K562 (cell line): ENCODE data around the gene HTRA3. TPM values are rescaled to one million over a fixed set of nuclear protein-coding genes. Genes with fewer than 3 reads are reported as not detected.

Experiments used
- ATAC-seq: fragments of 200-7000 bp; cut with Tn5 transposase; 3 replicates; pipeline ENCODE4 v1.9.1; 2020; ENCODE audit warnings: moderate library complexity
- BruUV-seq: library from RNA; stranded (reverse); fragments of 400-500 nt; replicated peaks from 2 replicates; lab custom pipeline; 2021; lab: Mats Ljungman, UMichigan
- CTCF ChIA-PET: fragments of 300-600 bp; formaldehyde crosslinking; extraction: SDS; loops from one replicate; lab custom pipeline; 2021; ENCODE audit warnings: low intra/inter-chr PET ratio; lab: Yijun Ruan, JAX
- POLR2A ChIA-PET: fragments of 300-600, 350-650 bp; sonication (Branson Sonifier 250); formaldehyde crosslinking; extraction: SDS; loops from one replicate; lab custom pipeline; 2021; ENCODE audit warnings: antibody characterized with exemption, inconsistent platforms; lab: Yijun Ruan, JAX
- DNase-seq, 4 experiments: peaks; one replicate each; pipeline versions ENCODE4 v3.0.0 to v3.0.0-alpha.2; 2011 to 2018; ENCODE audit warnings: low spot score in 3 of 4, mixed read lengths in 3 of 4; ENCODE audit errors: extremely low read depth in 1 of 4
- FAIRE-seq: peaks from 2 replicates; lab custom pipeline; 2011; peaks lifted over from hg19 to GRCh38; lab: Jason Lieb, UNC
- H2AFZ ChIP-seq: 2 replicates; pipeline ENCODE4 v1.6.0; 2011; ENCODE audit warnings: low read depth, low read length, control low read depth, inconsistent platforms
- H3K27ac ChIP-seq: fragments of 200-600 bp; 3 replicates; pipeline ENCODE4 v1.8.0; 2011; ENCODE audit warnings: low read depth, mild to moderate bottlenecking, control low read depth, inconsistent platforms, low read length, moderate library complexity, mixed read lengths; ENCODE audit errors: extremely low read depth
- H3K27me3 ChIP-seq, 2 experiments: fragments of 300-600 bp in 1 of 2; 2 replicates in 1 of 2; 3 replicates in 1 of 2; pipeline versions ENCODE4 v1.6.0 to v1.8.0; 2011; ENCODE audit warnings: inconsistent platforms in 2 of 2, low read length in 2 of 2, mild to moderate bottlenecking in 1 of 2, mixed read lengths in 1 of 2, moderate library complexity in 1 of 2; ENCODE audit not compliant: control insufficient read depth in 2 of 2, insufficient read depth in 2 of 2
- H3K36me3 ChIP-seq: fragments of 300-600 bp; 3 replicates; pipeline ENCODE4 v1.8.0; 2011; ENCODE audit warnings: mild to moderate bottlenecking, low read length, inconsistent platforms; ENCODE audit not compliant: control insufficient read depth, insufficient read depth
- H3K4me1 ChIP-seq, 2 experiments: fragments of 200-600 bp in 1 of 2; replicated peaks in 1 of 2; 2 replicates in 1 of 2; 3 replicates in 1 of 2; pipeline versions ENCODE4 v1.5.1 to v1.8.0; 2011; ENCODE audit warnings: inconsistent platforms in 2 of 2, low read length in 2 of 2, mild to moderate bottlenecking in 1 of 2, mixed read lengths in 1 of 2, moderate library complexity in 1 of 2; ENCODE audit not compliant: control insufficient read depth in 2 of 2, insufficient read depth in 2 of 2
- H3K4me2 ChIP-seq: 2 replicates; pipeline ENCODE4 v1.6.1; 2011; ENCODE audit warnings: low read length, control low read depth, inconsistent platforms, mixed read lengths; ENCODE audit not compliant: insufficient read depth
- H3K4me3 ChIP-seq: fragments of 200-600 bp; sonication (generic), shearing (Covaris generic); 2 replicates; pipeline ENCODE4 v1.5.1; 2016; ENCODE audit warnings: control low read depth, inconsistent platforms
- H3K79me2 ChIP-seq: fragments of 200-600 bp; 3 replicates; pipeline ENCODE4 v1.8.0; 2011; ENCODE audit warnings: low read length, inconsistent platforms; ENCODE audit not compliant: control insufficient read depth, insufficient read depth
- H3K9ac ChIP-seq, 2 experiments: 2 replicates each; pipeline versions ENCODE4 v1.6.0 to v1.6.1; 2011; ENCODE audit warnings: low read depth in 2 of 2, low read length in 2 of 2, control low read depth in 1 of 2, inconsistent platforms in 1 of 2, mild to moderate bottlenecking in 1 of 2, mixed read lengths in 1 of 2; ENCODE audit not compliant: insufficient read depth in 1 of 2
- H3K9me1 ChIP-seq: one replicate; pipeline ENCODE4 v1.6.0; 2011; ENCODE audit warnings: inconsistent platforms, mild to moderate bottlenecking, low read length, moderate library complexity; ENCODE audit not compliant: control insufficient read depth, insufficient read depth
- H3K9me3 ChIP-seq: replicated peaks from 2 replicates; pipeline ENCODE4 v1.5.1; 2011; ENCODE audit warnings: low read depth, low read length, inconsistent platforms; ENCODE audit not compliant: control insufficient read depth, insufficient read depth
- H4K20me1 ChIP-seq: replicated peaks from 2 replicates; pipeline ENCODE4 v1.6.1; 2011; ENCODE audit warnings: low read length, inconsistent platforms, mixed read lengths; ENCODE audit not compliant: control insufficient read depth, insufficient read depth
- CBX5 ChIP-seq: IDR thresholded peaks from 2 replicates; pipeline ENCODE4 v1.6.1; 2014; ENCODE audit warnings: low read depth, borderline replicate concordance
- CBX8 ChIP-seq: fragments of 200-600 bp; sonication (generic); IDR thresholded peaks from 2 replicates; pipeline ENCODE4 v1.6.1; 2012; ENCODE audit warnings: borderline replicate concordance, mixed run types, low read depth, mild to moderate bottlenecking, moderate library complexity, mixed read lengths, low read length, control low read depth, inconsistent platforms; ENCODE audit not compliant: poor library complexity, severe bottlenecking; ENCODE audit errors: extremely low read depth
- CEBPB ChIP-seq: fragments of 450-650 bp; IDR thresholded peaks from 2 replicates; pipeline ENCODE4 v1.6.1; 2016; ENCODE audit warnings: missing genetic modification characterization, missing compliant biosample characterization
- CEBPG ChIP-seq, 3 experiments: fragments of 200-800 bp in 1 of 3; sonication (Bioruptor generic) in 1 of 3; sonication (generic) in 1 of 3; formaldehyde crosslinking in 1 of 3; IDR thresholded peaks in 2 of 3; conservative IDR thresholded peaks in 1 of 3; 2 replicates each; pipeline versions ENCODE4 v1.6.1 to v1.8.0; 2016 to 2022; ENCODE audit warnings: missing compliant biosample characterization in 2 of 3, missing genetic modification characterization in 2 of 3, mild to moderate bottlenecking in 1 of 3, missing genetic modification reagents in 1 of 3
- ETS2 ChIP-seq: IDR thresholded peaks from 2 replicates; pipeline ENCODE4 v1.6.1; 2016; ENCODE audit warnings: borderline replicate concordance, missing genetic modification characterization, mild to moderate bottlenecking, moderate library complexity, missing compliant biosample characterization; ENCODE audit not compliant: poor library complexity, severe bottlenecking
- SMARCB1 ChIP-seq: IDR thresholded peaks from 2 replicates; pipeline ENCODE4 v1.6.1; 2011; ENCODE audit warnings: improper control_type of control experiment, low read depth; ENCODE audit not compliant: insufficient read length
- YY1 ChIP-seq, 3 experiments: IDR thresholded peaks; 2 replicates each; pipeline ENCODE4 v1.6.1; 2011; ENCODE audit warnings: low read length in 2 of 3, mild to moderate bottlenecking in 2 of 3, moderate library complexity in 2 of 3, borderline replicate concordance in 1 of 3, control low read depth in 1 of 3, low read depth in 1 of 3; ENCODE audit not compliant: insufficient read depth in 3 of 3, insufficient replicate concordance in 2 of 3, control insufficient read depth in 1 of 3, insufficient read length in 1 of 3; ENCODE audit errors: extremely low read depth in 1 of 3
- ZFP30 ChIP-seq: fragments of 250-450 bp; sonication (Bioruptor Pico); IDR thresholded peaks from 2 replicates; pipeline ENCODE4 v1.8.0; 2022; ENCODE audit warnings: moderate library complexity, mild to moderate bottlenecking, inconsistent platforms, borderline replicate concordance
- ZNF384 ChIP-seq: IDR thresholded peaks from 2 replicates; pipeline ENCODE4 v1.6.1; 2012; ENCODE audit warnings: low read depth, low read length, improper control_type of control experiment
- ZNF75A ChIP-seq: fragments of 450-650 bp; formaldehyde crosslinking; IDR thresholded peaks from 2 replicates; pipeline ENCODE4 v1.4.0; 2020; ENCODE audit warnings: mild to moderate bottlenecking
- WGBS: fragments of 100-300 bp; shearing (Covaris generic); methylation state at CpG from one replicate; pipeline ENCODE4 v1.1.6; 2016; ENCODE audit warnings: low coverage, mixed read lengths; ENCODE audit not compliant: insufficient coverage; ENCODE audit errors: missing lambda C conversion rate; 5-methylcytosine and 5-hydroxymethylcytosine counted together
- in situ Hi-C: fragments of 300-500 bp; cut with MboI; formaldehyde crosslinking; loops from 4 replicates; pipeline ENCODE4 v1.15.0; 2018; ENCODE audit warnings: inconsistent platforms, mixed read lengths
- intact Hi-C: fragments of 100-400 bp; cut with micrococcal nuclease; formaldehyde crosslinking; loops from 2 replicates; pipeline ENCODE4 v1.14.2; 2022
- polyA plus RNA-seq, 8 experiments: library from polyadenylated mRNA; depleted of rRNA in 4 of 8; stranded (reverse) in 5 of 8; unstranded in 3 of 8; fragments of >200 nt; fragmentation: Nextera tagmentation in 2 of 8; fragmentation: Illumina TruSeq in 1 of 8; extraction: Ambion mirVana in 2 of 8; extraction: Trizol in 1 of 8; gene quantifications; 2 replicates each; pipeline versions ENCODE4 v1.2.1 to v1.2.3, GENCODE V29; 2011 to 2014; ENCODE audit warnings: inconsistent platforms in 1 of 8, missing spikeins in 1 of 8
- total RNA-seq, 7 experiments: library from RNA; depleted of rRNA in 6 of 7; stranded (reverse); fragments of >200 nt in 6 of 7; fragmentation: Illumina TruSeq in 2 of 7; extraction: Trizol in 2 of 7; gene quantifications; 2 replicates each; pipeline versions ENCODE4 v1.2.1 to v1.2.3, GENCODE V29; 2011 to 2021; ENCODE audit warnings: low replicate concordance in 1 of 7
- TF ChIP-seq, protein P1 (sequence below): sonication (generic); formaldehyde crosslinking; IDR thresholded peaks from 2 replicates; pipeline ENCODE4 v1.8.1; 2023; ENCODE audit warnings: missing genetic modification reagents, mild to moderate bottlenecking, borderline replicate concordance
- TF ChIP-seq, protein P2 (sequence below): fragments of 250-450 bp; sonication (Bioruptor Pico); IDR thresholded peaks from 2 replicates; pipeline ENCODE4 v1.4.0; 2020; ENCODE audit warnings: borderline replicate concordance

The HTRA3 gene
- total and polyA plus RNA-seq, 9 of the 15 experiments (the other 6 are each of a cell fraction or from before 2014, with no cell fraction given) = 0.04 TPM; not detected in 8

DNA sequence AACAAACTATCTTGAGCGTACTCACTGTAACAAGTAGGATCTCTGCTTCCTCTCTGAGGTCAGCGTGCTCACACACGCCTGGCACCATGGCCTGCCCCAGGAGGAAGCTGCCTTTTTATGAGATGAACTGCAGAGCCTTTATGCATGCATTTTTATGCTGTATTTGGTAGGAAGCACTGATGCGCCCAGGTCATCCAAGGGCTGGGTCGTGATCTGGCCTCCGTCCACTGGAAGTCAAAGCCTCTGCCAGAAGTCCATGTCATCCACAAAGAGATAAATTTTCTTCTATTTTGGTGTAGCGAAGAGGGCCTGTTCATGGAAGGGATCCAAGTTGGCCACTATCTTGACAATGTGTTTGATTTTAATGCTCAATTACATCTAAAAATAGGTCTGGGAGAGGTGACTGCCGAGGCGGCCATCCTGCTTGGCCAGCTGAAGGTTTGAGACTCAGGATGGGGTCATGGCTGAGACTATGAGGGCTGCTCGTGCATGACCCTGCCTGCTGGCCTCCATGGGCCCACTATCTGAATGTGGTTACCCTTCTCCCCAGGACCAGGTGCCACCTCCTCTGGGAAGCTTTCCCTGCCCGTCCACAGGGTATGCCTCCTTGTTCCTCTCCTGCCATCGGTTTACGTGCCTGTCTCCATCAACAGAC lies 50.3 kb downstream of the HTRA3 start:
- Histone ChIP-seq H3K9ac (peak overlapping the region in 1 of 2 experiments; percentile 58; a peak in 1 of 4 replicates), H2AFZ (no peak overlapping the region), H3K79me2 (no peaks in the 10 kb centered on the region), H3K4me2 (no peak overlapping the region), H3K9me3 (no peaks in the 10 kb centered on the region; the same call in 1 of the 2 replicates), H3K9me1 (no peaks in the 10 kb centered on the region), H3K36me3 (no peaks in the 10 kb centered on the region), H3K4me3 (no peak overlapping the region), H3K27me3 (peaks cover 0 to 42% of the 10 kb centered on the region in 2 experiments; a peak in 2 of 5 replicates), H3K4me1 (peaks cover 0 to 16% of the 10 kb centered on the region in 2 experiments; a peak in 2 of 5 replicates), H3K27ac (no peak overlapping the region), H4K20me1 (0 out of 2 replicates have a peak, but pooled peaks cover 4% of the 10 kb centered on the region)
- intact Hi-C loops (loop anchor here (5.0 kb wide), 1 partner anchor 82 kb away; no protein-coding TSS in a partner anchor), in situ Hi-C loops (no loop called here)
- ATAC-seq = no peak
- 15% methylated on average over 13 of the region's 13 CpGs for whole genome bisulfite sequencing
- ChIA-PET POLR2A (interaction anchor here (1.0 to 2.3 kb wide), 3 partner anchors 9 to 12 kb away, joined by 3 to 6 read pairs (median 5); no protein-coding TSS in a partner anchor), CTCF (interaction anchor here (1.5 kb wide), 1 partner anchor 83 kb away, joined by 5 read pairs; no protein-coding TSS in a partner anchor)
- no peak for DNase-seq
- no peak for FAIRE-seq
- no TSS peak for BruUV-seq
- TF ChIP-seq ETS2 (tag) (no peak), CBX8 (no peak), CBX5 (no peak), ZFP30 (no peak), YY1 (IDR thresholded peaks at IDR 0.05; ENCODE audit: borderline replicate concordance in 1 of 3, control insufficient read depth in 1 of 3, extremely low read depth in 1 of 3, insufficient read depth in 3 of 3, insufficient read length in 1 of 3, insufficient replicate concordance in 2 of 3, low read depth in 1 of 3, low read length in 2 of 3) (no peak), CEBPG (CRISPR knock-in tag; IDR thresholded peaks at IDR 0.05) (no peak), CEBPG (tag; conservative IDR thresholded peaks at IDR 0.05 in 1 of 2, IDR thresholded peaks at IDR 0.05 in 1 of 2) (no peak), ZNF384 (no peak), CEBPB (no peak), SMARCB1 (no peak), ZNF75A (CRISPR knock-in tag) (no peak)
- TF ChIP-seq, protein P1, sequence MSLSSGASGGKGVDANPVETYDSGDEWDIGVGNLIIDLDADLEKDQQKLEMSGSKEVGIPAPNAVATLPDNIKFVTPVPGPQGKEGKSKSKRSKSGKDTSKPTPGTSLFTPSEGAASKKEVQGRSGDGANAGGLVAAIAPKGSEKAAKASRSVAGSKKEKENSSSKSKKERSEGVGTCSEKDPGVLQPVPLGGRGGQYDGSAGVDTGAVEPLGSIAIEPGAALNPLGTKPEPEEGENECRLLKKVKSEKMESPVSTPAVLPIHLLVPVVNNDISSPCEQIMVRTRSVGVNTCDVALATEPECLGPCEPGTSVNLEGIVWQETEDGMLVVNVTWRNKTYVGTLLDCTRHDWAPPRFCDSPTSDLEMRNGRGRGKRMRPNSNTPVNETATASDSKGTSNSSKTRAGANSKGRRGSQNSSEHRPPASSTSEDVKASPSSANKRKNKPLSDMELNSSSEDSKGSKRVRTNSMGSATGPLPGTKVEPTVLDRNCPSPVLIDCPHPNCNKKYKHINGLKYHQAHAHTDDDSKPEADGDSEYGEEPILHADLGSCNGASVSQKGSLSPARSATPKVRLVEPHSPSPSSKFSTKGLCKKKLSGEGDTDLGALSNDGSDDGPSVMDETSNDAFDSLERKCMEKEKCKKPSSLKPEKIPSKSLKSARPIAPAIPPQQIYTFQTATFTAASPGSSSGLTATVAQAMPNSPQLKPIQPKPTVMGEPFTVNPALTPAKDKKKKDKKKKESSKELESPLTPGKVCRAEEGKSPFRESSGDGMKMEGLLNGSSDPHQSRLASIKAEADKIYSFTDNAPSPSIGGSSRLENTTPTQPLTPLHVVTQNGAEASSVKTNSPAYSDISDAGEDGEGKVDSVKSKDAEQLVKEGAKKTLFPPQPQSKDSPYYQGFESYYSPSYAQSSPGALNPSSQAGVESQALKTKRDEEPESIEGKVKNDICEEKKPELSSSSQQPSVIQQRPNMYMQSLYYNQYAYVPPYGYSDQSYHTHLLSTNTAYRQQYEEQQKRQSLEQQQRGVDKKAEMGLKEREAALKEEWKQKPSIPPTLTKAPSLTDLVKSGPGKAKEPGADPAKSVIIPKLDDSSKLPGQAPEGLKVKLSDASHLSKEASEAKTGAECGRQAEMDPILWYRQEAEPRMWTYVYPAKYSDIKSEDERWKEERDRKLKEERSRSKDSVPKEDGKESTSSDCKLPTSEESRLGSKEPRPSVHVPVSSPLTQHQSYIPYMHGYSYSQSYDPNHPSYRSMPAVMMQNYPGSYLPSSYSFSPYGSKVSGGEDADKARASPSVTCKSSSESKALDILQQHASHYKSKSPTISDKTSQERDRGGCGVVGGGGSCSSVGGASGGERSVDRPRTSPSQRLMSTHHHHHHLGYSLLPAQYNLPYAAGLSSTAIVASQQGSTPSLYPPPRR (CRISPR knock-in tag) = no peak
- TF ChIP-seq, protein P2, sequence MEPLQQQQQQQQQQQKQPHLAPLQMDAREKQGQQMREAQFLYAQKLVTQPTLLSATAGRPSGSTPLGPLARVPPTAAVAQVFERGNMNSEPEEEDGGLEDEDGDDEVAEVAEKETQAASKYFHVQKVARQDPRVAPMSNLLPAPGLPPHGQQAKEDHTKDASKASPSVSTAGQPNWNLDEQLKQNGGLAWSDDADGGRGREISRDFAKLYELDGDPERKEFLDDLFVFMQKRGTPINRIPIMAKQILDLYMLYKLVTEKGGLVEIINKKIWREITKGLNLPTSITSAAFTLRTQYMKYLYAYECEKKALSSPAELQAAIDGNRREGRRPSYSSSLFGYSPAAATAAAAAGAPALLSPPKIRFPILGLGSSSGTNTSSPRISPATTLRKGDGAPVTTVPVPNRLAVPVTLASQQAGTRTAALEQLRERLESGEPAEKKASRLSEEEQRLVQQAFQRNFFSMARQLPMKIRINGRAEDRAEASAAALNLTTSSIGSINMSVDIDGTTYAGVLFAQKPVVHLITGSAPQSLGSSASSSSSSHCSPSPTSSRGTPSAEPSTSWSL (CRISPR knock-in tag) = no peak
